Trophoblast cell (in vitro differentiated cells and primary cell): ENCODE results near the gene PADI2.

Experiments used
- DNase-seq, 2 donors: peaks; one replicate each; pipeline ENCODE4 v3.0.0-alpha.2; 2016
- H2AFZ ChIP-seq: 2 replicates; pipeline ENCODE4 v1.6.1; 2013; ENCODE audit warnings: low read length, moderate library complexity, mild to moderate bottlenecking; ENCODE audit not compliant: insufficient read depth, poor library complexity
- H2AK5ac ChIP-seq: 2 replicates; pipeline ENCODE4 v1.6.1; 2013; ENCODE audit warnings: mild to moderate bottlenecking, low read length
- H2BK120ac ChIP-seq: 2 replicates; pipeline ENCODE4 v1.6.1; 2013; ENCODE audit warnings: low read length, mild to moderate bottlenecking, moderate library complexity; ENCODE audit not compliant: insufficient read depth, poor library complexity
- H2BK12ac ChIP-seq: 2 replicates; pipeline ENCODE4 v1.6.1; 2013; ENCODE audit warnings: mild to moderate bottlenecking, low read length, moderate library complexity
- H2BK5ac ChIP-seq: 2 replicates; pipeline ENCODE4 v1.6.1; 2013; ENCODE audit warnings: low read length, low read depth, moderate library complexity, mild to moderate bottlenecking; ENCODE audit not compliant: poor library complexity
- H3K14ac ChIP-seq: 2 replicates; pipeline ENCODE4 v1.6.1; 2013; ENCODE audit warnings: mild to moderate bottlenecking, low read length
- H3K18ac ChIP-seq: 2 replicates; pipeline ENCODE4 v1.6.1; 2013; ENCODE audit warnings: mild to moderate bottlenecking, low read length
- H3K23ac ChIP-seq: 2 replicates; pipeline ENCODE4 v1.6.1; 2013; ENCODE audit warnings: low read length
- H3K27ac ChIP-seq: 2 replicates; pipeline ENCODE4 v1.5.1; 2013; ENCODE audit warnings: low read depth, mild to moderate bottlenecking, inconsistent platforms, low read length, moderate library complexity
- H3K27me3 ChIP-seq: 2 replicates; pipeline ENCODE4 v1.6.1; 2013; ENCODE audit warnings: inconsistent platforms, mild to moderate bottlenecking, low read length, moderate library complexity; ENCODE audit not compliant: insufficient read depth
- H3K36me3 ChIP-seq, 2 experiments: 1 replicate in 1 of 2; 2 replicates in 1 of 2; pipeline ENCODE4 v1.6.1; 2013; ENCODE audit warnings: low read length in 2 of 2, mild to moderate bottlenecking in 2 of 2, moderate library complexity in 1 of 2; ENCODE audit not compliant: insufficient read depth in 2 of 2, control insufficient read depth in 1 of 2
- H3K4ac ChIP-seq: 2 replicates; pipeline ENCODE4 v1.6.1; 2013; ENCODE audit warnings: low read depth, mild to moderate bottlenecking, low read length, moderate library complexity
- H3K4me1 ChIP-seq, 2 experiments: 1 replicate in 1 of 2; 2 replicates in 1 of 2; pipeline ENCODE4 v1.6.1; 2013; ENCODE audit warnings: low read length in 2 of 2, mild to moderate bottlenecking in 2 of 2, moderate library complexity in 1 of 2; ENCODE audit not compliant: insufficient read depth in 2 of 2, control insufficient read depth in 1 of 2
- H3K4me2 ChIP-seq: 2 replicates; pipeline ENCODE4 v1.6.1; 2013; ENCODE audit warnings: inconsistent platforms, mild to moderate bottlenecking, low read length, moderate library complexity
- H3K4me3 ChIP-seq: 2 replicates; pipeline ENCODE4 v1.5.1; 2013; ENCODE audit warnings: mild to moderate bottlenecking, low read depth, low read length, inconsistent platforms
- H3K79me1 ChIP-seq: one replicate; pipeline ENCODE4 v1.6.1; 2013; ENCODE audit warnings: low read length
- H3K79me2 ChIP-seq: 2 replicates; pipeline ENCODE4 v1.6.1; 2013; ENCODE audit warnings: low read length, mild to moderate bottlenecking; ENCODE audit not compliant: control insufficient read depth, insufficient read depth, poor library complexity
- H3K9ac ChIP-seq: 2 replicates; pipeline ENCODE4 v1.6.1; 2013; ENCODE audit warnings: mild to moderate bottlenecking, low read length
- H3K9me3 ChIP-seq: 2 replicates; pipeline ENCODE4 v1.6.1; 2013; ENCODE audit warnings: low read depth, mild to moderate bottlenecking, control low read depth, inconsistent platforms, low read length; ENCODE audit not compliant: insufficient read depth
- H4K12ac ChIP-seq: 2 replicates; pipeline ENCODE4 v1.6.1; 2013; ENCODE audit warnings: low read depth, mild to moderate bottlenecking, low read length, moderate library complexity
- H4K8ac ChIP-seq: 2 replicates; pipeline ENCODE4 v1.6.1; 2013; ENCODE audit warnings: low read depth, mild to moderate bottlenecking, low read length, moderate library complexity
- H4K91ac ChIP-seq: one replicate; pipeline ENCODE4 v1.6.1; 2013; ENCODE audit warnings: low read depth, mild to moderate bottlenecking, low read length, moderate library complexity
- WGBS: extraction: QIAGEN DNeasy Blood & Tissue Kit; methylation state at CpG from one replicate; pipeline ENCODE4 v1.1.7; 2013; ENCODE audit warnings: missing lambda C conversion rate; ENCODE audit not compliant: insufficient read length, insufficient coverage; ENCODE audit errors: extremely low coverage; 5-methylcytosine and 5-hydroxymethylcytosine counted together

PADI2 gene

DNA sequence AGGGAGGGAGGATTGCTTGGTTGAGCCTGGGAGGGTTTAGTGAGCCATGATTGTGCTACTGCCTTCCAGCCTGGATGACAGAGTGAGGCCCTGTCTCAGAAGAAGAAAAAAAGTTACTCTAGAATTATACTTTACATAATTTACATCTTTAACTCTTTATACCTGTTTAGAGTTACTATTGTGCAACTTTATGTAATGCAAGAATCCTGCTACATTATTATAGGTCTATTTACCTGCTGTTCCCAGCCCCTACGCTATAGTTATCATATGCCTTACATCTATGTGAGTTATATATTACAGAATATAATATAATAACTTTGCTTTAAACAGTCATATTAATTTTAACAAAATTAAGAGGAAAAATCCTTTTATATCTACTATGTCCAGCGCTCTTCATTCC is 79.7 kb downstream of the PADI2 start:
- H3K79me1 ChIP-seq: no peaks in the 10 kb centered on the region
- H2BK120ac ChIP-seq: no peak overlapping the region
- H2BK5ac ChIP-seq: no peak overlapping the region
- H3K36me3 ChIP-seq: peaks cover 24 to 30% of the 10 kb centered on the region in 2 experiments
- H3K4me2 ChIP-seq: no peak overlapping the region
- no peak for DNase-seq
- no peak overlapping the region for H3K23ac ChIP-seq
- no peak overlapping the region for H3K9ac ChIP-seq
- no peak overlapping the region for H4K91ac ChIP-seq
- H3K9me3 ChIP-seq: no peaks in the 10 kb centered on the region
- H3K4me3 ChIP-seq: no peak overlapping the region
- no peaks in the 10 kb centered on the region for H3K27me3 ChIP-seq
- H2AK5ac ChIP-seq: no peak overlapping the region
- H3K14ac ChIP-seq: no peak overlapping the region
- no peaks in the 10 kb centered on the region for H3K4me1 ChIP-seq
- H3K18ac ChIP-seq: no peak overlapping the region
- no peak overlapping the region for H2BK12ac ChIP-seq
- H3K79me2 ChIP-seq: no peaks in the 10 kb centered on the region
- no peak overlapping the region for H3K4ac ChIP-seq
- H4K12ac ChIP-seq: no peak overlapping the region
- H3K27ac ChIP-seq: no peak overlapping the region
- no peak overlapping the region for H2AFZ ChIP-seq
- H4K8ac ChIP-seq: no peak overlapping the region
- no CpG with 5 or more reads among the region's 2 CpGs for WGBS

GRCh38 chr1:17033481-17033880 is 85.8 kb downstream of the PADI2 start:
- Histone ChIP-seq H2BK120ac (no peak overlapping the region), H4K12ac (no peak overlapping the region), H3K14ac (no peak overlapping the region), H4K91ac (no peak overlapping the region), H3K4me1 (no peaks in the 10 kb centered on the region), H3K79me2 (no peaks in the 10 kb centered on the region), H2BK5ac (no peak overlapping the region), H3K18ac (no peak overlapping the region), H4K8ac (no peak overlapping the region), H3K4me2 (no peak overlapping the region), H3K9me3 (peaks cover 2% of the 10 kb centered on the region), H2AK5ac (no peak overlapping the region), H3K23ac (no peak overlapping the region), H3K4me3 (no peak overlapping the region), H3K27me3 (no peaks in the 10 kb centered on the region), H3K4ac (no peak overlapping the region), H3K36me3 (peaks cover 19 to 31% of the 10 kb centered on the region in 2 experiments), H3K9ac (no peak overlapping the region), H2AFZ (no peak overlapping the region), H3K27ac (no peak overlapping the region), H2BK12ac (no peak overlapping the region), H3K79me1 (no peaks in the 10 kb centered on the region)
- no peak for DNase-seq
- WGBS: no CpG with 5 or more reads among the region's 4 CpGs

- Histone ChIP-seq H4K8ac (no peak overlapping the region), H4K12ac (no peak overlapping the region), H3K79me1 (no peaks in the 10 kb centered on the region), H2BK120ac (no peak overlapping the region), H3K4me2 (no peak overlapping the region), H2AK5ac (no peak overlapping the region), H3K9me3 (peaks cover 2% of the 10 kb centered on the region), H2AFZ (no peak overlapping the region), H3K9ac (no peak overlapping the region), H2BK5ac (no peak overlapping the region), H3K14ac (no peak overlapping the region), H3K27ac (no peak overlapping the region), H3K79me2 (no peaks in the 10 kb centered on the region), H3K36me3 (peaks cover 19 to 36% of the 10 kb centered on the region in 2 experiments), H3K4me1 (no peaks in the 10 kb centered on the region), H3K23ac (no peak overlapping the region), H3K4ac (no peak overlapping the region), H3K18ac (no peak overlapping the region), H3K27me3 (no peaks in the 10 kb centered on the region), H3K4me3 (peak overlapping the region; percentile 26), H4K91ac (no peak overlapping the region), H2BK12ac (no peak overlapping the region)
- DNase-seq: no peak
- no CpG with 5 or more reads among the region's 3 CpGs for WGBS
These were observed 86.5 kb downstream of the PADI2 start for GRCh38 chr1:17032741-17033140.

DNA sequence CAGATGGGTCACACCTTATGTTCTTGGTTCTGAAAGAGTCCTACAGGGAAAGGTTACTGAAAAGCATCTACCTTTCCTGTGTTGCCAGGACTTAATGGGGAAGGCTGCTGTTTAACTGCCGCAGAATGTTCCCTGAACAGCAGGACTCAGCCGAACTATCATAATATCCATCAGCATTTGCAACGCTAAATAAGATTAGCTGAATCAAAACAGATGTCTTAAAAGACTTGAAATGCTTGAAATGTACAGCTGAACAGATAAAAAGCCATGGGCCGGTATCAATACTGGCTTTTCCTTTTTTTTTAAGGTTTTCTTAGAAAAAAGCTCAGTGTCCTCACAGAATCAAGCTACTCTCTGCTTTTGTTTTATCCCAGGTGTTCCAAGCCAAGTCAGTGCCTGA is 87.8 kb downstream of the PADI2 start:
- H3K14ac ChIP-seq: no peak overlapping the region
- H3K27ac ChIP-seq: no peak overlapping the region
- no peak overlapping the region for H4K8ac ChIP-seq
- H3K4ac ChIP-seq: no peak overlapping the region
- no peak overlapping the region for H3K4me2 ChIP-seq
- no peak overlapping the region for H2AFZ ChIP-seq
- H3K4me1 ChIP-seq: no peaks in the 10 kb centered on the region
- H2AK5ac ChIP-seq: no peak overlapping the region
- H3K79me1 ChIP-seq: no peaks in the 10 kb centered on the region
- H4K91ac ChIP-seq: no peak overlapping the region
- no peaks in the 10 kb centered on the region for H3K27me3 ChIP-seq
- no peak overlapping the region for H3K18ac ChIP-seq
- H4K12ac ChIP-seq: no peak overlapping the region
- peaks cover 20 to 43% of the 10 kb centered on the region in 2 experiments for H3K36me3 ChIP-seq
- H2BK5ac ChIP-seq: no peak overlapping the region
- no peaks in the 10 kb centered on the region for H3K79me2 ChIP-seq
- H3K9ac ChIP-seq: no peak overlapping the region
- no peak overlapping the region for H3K4me3 ChIP-seq
- no peak overlapping the region for H3K23ac ChIP-seq
- no peak for DNase-seq
- WGBS: no CpG with 5 or more reads among the region's 4 CpGs
- H2BK12ac ChIP-seq: no peak overlapping the region
- no peak overlapping the region for H2BK120ac ChIP-seq
- peaks cover 2% of the 10 kb centered on the region for H3K9me3 ChIP-seq
